Endothelial cell of umbilical vein (primary cell): ENCODE data around the gene NSMCE1. TPM values are rescaled to one million over a fixed set of nuclear protein-coding genes. Genes with fewer than 3 reads are reported as not detected.
A peak's percentile ranks its signal among the peaks of the same experiment; 100 is the strongest.

Experiments
- BruUV-seq: library from RNA; stranded (reverse); fragments of 400-500 nt; replicated peaks from 2 replicates; lab custom pipeline; 2021; lab: Mats Ljungman, UMichigan
- CTCF ChIA-PET: fragments of 300-600, 350-600 bp; sonication (Branson Sonifier 250); formaldehyde crosslinking; loops from one replicate; lab custom pipeline; 2021; ENCODE audit warnings: antibody characterized with exemption, inconsistent platforms; lab: Charles Lee
- POLR2A ChIA-PET: fragments of 300-600, 350-600 bp; sonication (Branson Sonifier 250); formaldehyde crosslinking; loops from one replicate; lab custom pipeline; 2021; ENCODE audit warnings: antibody characterized with exemption, inconsistent platforms; lab: Charles Lee
- DNase-seq: peaks from one replicate; pipeline ENCODE4 v3.0.0-alpha.2; 2011; ENCODE audit warnings: low read depth, low spot score
- FAIRE-seq: peaks from 2 replicates; lab custom pipeline; 2011; peaks lifted over from hg19 to GRCh38; lab: Jason Lieb, UNC
- H2AFZ ChIP-seq: 2 replicates; pipeline ENCODE4 v1.6.0; 2012; ENCODE audit warnings: low read depth, low read length, control low read depth, inconsistent platforms
- H3K27ac ChIP-seq: 2 replicates; pipeline ENCODE4 v1.5.1; 2011; ENCODE audit warnings: low read depth, mild to moderate bottlenecking, control low read depth, low read length, moderate library complexity; ENCODE audit not compliant: insufficient read depth
- H3K27me3 ChIP-seq, 2 experiments: 2 replicates each; pipeline versions ENCODE4 v1.6.0 to v1.6.1; 2011; ENCODE audit warnings: low read length in 2 of 2, mixed read lengths in 1 of 2; ENCODE audit not compliant: control insufficient read depth in 2 of 2, insufficient read depth in 2 of 2
- H3K36me3 ChIP-seq, 2 experiments: 2 replicates in 1 of 2; 3 replicates in 1 of 2; pipeline ENCODE4 v1.5.1; 2011; ENCODE audit warnings: low read length in 2 of 2, mild to moderate bottlenecking in 1 of 2, moderate library complexity in 1 of 2; ENCODE audit not compliant: control insufficient read depth in 2 of 2, insufficient read depth in 2 of 2; ENCODE audit errors: extremely low read depth in 1 of 2
- H3K4me1 ChIP-seq: 3 replicates; pipeline ENCODE4 v1.5.1; 2011; ENCODE audit warnings: mild to moderate bottlenecking, low read length; ENCODE audit not compliant: control insufficient read depth, insufficient read depth; ENCODE audit errors: extremely low read depth
- H3K4me2 ChIP-seq: 2 replicates; pipeline ENCODE4 v1.6.1; 2011; ENCODE audit warnings: low read length, control low read depth, mixed read lengths; ENCODE audit not compliant: insufficient read depth
- H3K4me3 ChIP-seq, 3 experiments: fragments of 200-600 bp in 1 of 3; sonication (generic), shearing (Covaris generic) in 1 of 3; replicated peaks in 1 of 3; 2 replicates each; pipeline ENCODE4 v1.5.1; 2011 to 2016; ENCODE audit warnings: control low read depth in 3 of 3, low read length in 3 of 3, mild to moderate bottlenecking in 2 of 3, inconsistent platforms in 1 of 3, low read depth in 1 of 3, moderate library complexity in 1 of 3; ENCODE audit not compliant: insufficient read depth in 1 of 3
- H3K79me2 ChIP-seq: 2 replicates; pipeline ENCODE4 v1.6.0; 2012; ENCODE audit warnings: low read length, inconsistent platforms; ENCODE audit not compliant: control insufficient read depth, insufficient read depth
- H3K9ac ChIP-seq: replicated peaks from 2 replicates; pipeline ENCODE3; 2011; ENCODE audit warnings: low read length, control low read depth; ENCODE audit not compliant: insufficient read depth; ENCODE audit errors: extremely low read depth
- H3K9me1 ChIP-seq: replicated peaks from 3 replicates; pipeline ENCODE4 v1.6.0; 2011; ENCODE audit warnings: mild to moderate bottlenecking, low read length; ENCODE audit not compliant: control insufficient read depth, insufficient read depth; ENCODE audit errors: extremely low read depth
- H3K9me3 ChIP-seq: replicated peaks from 2 replicates; pipeline ENCODE4 v1.5.1; 2012; ENCODE audit warnings: low read length, inconsistent platforms; ENCODE audit not compliant: control insufficient read depth, insufficient read depth
- H4K20me1 ChIP-seq: replicated peaks from 2 replicates; pipeline ENCODE3; 2011; ENCODE audit warnings: mild to moderate bottlenecking, low read length; ENCODE audit not compliant: control insufficient read depth, insufficient read depth; ENCODE audit errors: extremely low read depth
- FOS ChIP-seq: IDR thresholded peaks from 2 replicates; pipeline ENCODE4 v1.6.1; 2011; ENCODE audit warnings: mild to moderate bottlenecking, low read length, moderate library complexity, borderline replicate concordance; ENCODE audit not compliant: insufficient read depth
- JUN ChIP-seq: IDR thresholded peaks from 2 replicates; pipeline ENCODE4 v1.6.1; 2011; ENCODE audit warnings: borderline replicate concordance, low read depth; ENCODE audit not compliant: insufficient read length, insufficient read depth
- POLR2A ChIP-seq: IDR thresholded peaks from 2 replicates; pipeline ENCODE4 v1.6.1; 2012; ENCODE audit warnings: low read depth, mild to moderate bottlenecking, control low read depth, low read length
- POLR2AphosphoS5 ChIP-seq: IDR thresholded peaks from 2 replicates; pipeline ENCODE4 v1.6.1; 2012; ENCODE audit warnings: low read depth, mild to moderate bottlenecking, control low read depth, low read length, moderate library complexity; ENCODE audit not compliant: insufficient read depth
- dilution Hi-C: fragments of 300-500 bp; cut with MboI; formaldehyde crosslinking; loops from one replicate; pipeline ENCODE4 v1.15.0; 2019; ENCODE audit warnings: low sequenced_read_pairs; ENCODE audit not compliant: extremely low pct_ligation_motif_present
- intact Hi-C: fragments of 100-400 bp; cut with micrococcal nuclease; formaldehyde crosslinking; loops from one replicate; pipeline ENCODE4 v1.10.0; 2022
- polyA plus RNA-seq, 4 experiments: library from polyadenylated mRNA; depleted of rRNA in 3 of 4; stranded (reverse) in 3 of 4; unstranded in 1 of 4; fragments of >200 nt; gene quantifications; 2 replicates each; pipeline versions ENCODE4 v1.2.1 to v1.2.3, GENCODE V29; 2011 to 2012; ENCODE audit warnings: missing spikeins in 1 of 4
- total RNA-seq: library from RNA; stranded (reverse); gene quantifications from 2 replicates; pipeline ENCODE4 v1.2.3, GENCODE V29; 2021
- TF ChIP-seq, protein P1 (sequence below), 2 donors: IDR thresholded peaks; 1 replicate in 1 of 2; 2 replicates in 1 of 2; pipeline ENCODE4 v1.5.1; 2011; ENCODE audit warnings: low read length in 2 of 2, mild to moderate bottlenecking in 2 of 2, moderate library complexity in 2 of 2, control low read depth in 1 of 2, inconsistent platforms in 1 of 2, low read depth in 1 of 2; ENCODE audit not compliant: insufficient read depth in 1 of 2; ENCODE audit errors: extremely low read depth in 1 of 2

Gene NSMCE1
- total and polyA plus RNA-seq, 2 donors (not counting 3 experiments of a cell fraction or from before 2014, with no cell fraction given) = 23.8 to 42.0 TPM

GRCh38 chr16:27244363-27244755 is 24.2 kb downstream of the NSMCE1 start:
- DNase-seq = no peak
- H4K20me1 ChIP-seq = no peaks in the 10 kb centered on the region
- H3K36me3 ChIP-seq = no peaks in the 10 kb centered on the region
- dilution Hi-C loops = no loop called here
- H3K4me2 ChIP-seq = no peak overlapping the region
- TF ChIP-seq POLR2AphosphoS5 = no peak
- TF ChIP-seq, protein P1, sequence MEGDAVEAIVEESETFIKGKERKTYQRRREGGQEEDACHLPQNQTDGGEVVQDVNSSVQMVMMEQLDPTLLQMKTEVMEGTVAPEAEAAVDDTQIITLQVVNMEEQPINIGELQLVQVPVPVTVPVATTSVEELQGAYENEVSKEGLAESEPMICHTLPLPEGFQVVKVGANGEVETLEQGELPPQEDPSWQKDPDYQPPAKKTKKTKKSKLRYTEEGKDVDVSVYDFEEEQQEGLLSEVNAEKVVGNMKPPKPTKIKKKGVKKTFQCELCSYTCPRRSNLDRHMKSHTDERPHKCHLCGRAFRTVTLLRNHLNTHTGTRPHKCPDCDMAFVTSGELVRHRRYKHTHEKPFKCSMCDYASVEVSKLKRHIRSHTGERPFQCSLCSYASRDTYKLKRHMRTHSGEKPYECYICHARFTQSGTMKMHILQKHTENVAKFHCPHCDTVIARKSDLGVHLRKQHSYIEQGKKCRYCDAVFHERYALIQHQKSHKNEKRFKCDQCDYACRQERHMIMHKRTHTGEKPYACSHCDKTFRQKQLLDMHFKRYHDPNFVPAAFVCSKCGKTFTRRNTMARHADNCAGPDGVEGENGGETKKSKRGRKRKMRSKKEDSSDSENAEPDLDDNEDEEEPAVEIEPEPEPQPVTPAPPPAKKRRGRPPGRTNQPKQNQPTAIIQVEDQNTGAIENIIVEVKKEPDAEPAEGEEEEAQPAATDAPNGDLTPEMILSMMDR (IDR thresholded peaks at IDR 0.05; ENCODE audit: extremely low read depth in 1 of 2, insufficient read depth in 1 of 2, low read depth in 1 of 2, low read length in 2 of 2) = no peak
- no peak for TF ChIP-seq POLR2A
- TF ChIP-seq FOS = no peak
- no peak for TF ChIP-seq JUN
- H3K9me1 ChIP-seq = no peaks in the 10 kb centered on the region
- POLR2A ChIA-PET = no interaction called here
- peaks cover 63% of the 10 kb centered on the region for H3K4me1 ChIP-seq
- H3K79me2 ChIP-seq = no peaks in the 10 kb centered on the region
- no TSS peak for BruUV-seq
- no peak overlapping the region for H2AFZ ChIP-seq
- no peak for FAIRE-seq
- H3K27me3 ChIP-seq = no peaks in the 10 kb centered on the region
- intact Hi-C loops = no loop called here
- no peak overlapping the region for H3K4me3 ChIP-seq
- no peaks in the 10 kb centered on the region for H3K9me3 ChIP-seq
- peak overlapping the region; percentile 96 for H3K27ac ChIP-seq
- CTCF ChIA-PET = interaction anchor here (3.2 kb wide), 1 partner anchor 9 kb away, joined by 18 read pairs; no protein-coding TSS in a partner anchor
- no peak overlapping the region for H3K9ac ChIP-seq
